Duodenal mucosa (tissue), 2 donors: ENCODE data around the gene ANKIB1.

ENCODE experiments used
- H3K27ac ChIP-seq: one replicate; pipeline ENCODE4 v1.7.0; 2013; ENCODE audit warnings: low read depth, low read length
- H3K27me3 ChIP-seq, 2 donors: one replicate each; pipeline ENCODE4 v1.7.0; 2013; ENCODE audit warnings: low read length in 2 of 2, control low read depth in 1 of 2; ENCODE audit not compliant: insufficient read depth in 2 of 2, control insufficient read depth in 1 of 2
- H3K36me3 ChIP-seq, 2 donors: one replicate each; pipeline ENCODE4 v1.7.0; 2013; ENCODE audit warnings: low read length in 2 of 2, control low read depth in 1 of 2; ENCODE audit not compliant: insufficient read depth in 2 of 2, control insufficient read depth in 1 of 2
- H3K4me1 ChIP-seq, 2 donors: one replicate each; pipeline ENCODE4 v1.7.0; 2013; ENCODE audit warnings: low read length in 2 of 2, control low read depth in 1 of 2; ENCODE audit not compliant: insufficient read depth in 2 of 2, control insufficient read depth in 1 of 2
- H3K4me3 ChIP-seq, 2 donors: one replicate each; pipeline ENCODE4 v1.7.0; 2013; ENCODE audit warnings: low read length in 2 of 2, low read depth in 1 of 2
- H3K9ac ChIP-seq, 2 donors: one replicate each; pipeline ENCODE4 v1.7.0; 2013; ENCODE audit warnings: low read length in 2 of 2, low read depth in 1 of 2
- H3K9me3 ChIP-seq, 2 donors: one replicate each; pipeline ENCODE4 v1.7.0; 2013; ENCODE audit warnings: low read length in 2 of 2, control low read depth in 1 of 2; ENCODE audit not compliant: control insufficient read depth in 1 of 2

ANKIB1 gene

DNA sequence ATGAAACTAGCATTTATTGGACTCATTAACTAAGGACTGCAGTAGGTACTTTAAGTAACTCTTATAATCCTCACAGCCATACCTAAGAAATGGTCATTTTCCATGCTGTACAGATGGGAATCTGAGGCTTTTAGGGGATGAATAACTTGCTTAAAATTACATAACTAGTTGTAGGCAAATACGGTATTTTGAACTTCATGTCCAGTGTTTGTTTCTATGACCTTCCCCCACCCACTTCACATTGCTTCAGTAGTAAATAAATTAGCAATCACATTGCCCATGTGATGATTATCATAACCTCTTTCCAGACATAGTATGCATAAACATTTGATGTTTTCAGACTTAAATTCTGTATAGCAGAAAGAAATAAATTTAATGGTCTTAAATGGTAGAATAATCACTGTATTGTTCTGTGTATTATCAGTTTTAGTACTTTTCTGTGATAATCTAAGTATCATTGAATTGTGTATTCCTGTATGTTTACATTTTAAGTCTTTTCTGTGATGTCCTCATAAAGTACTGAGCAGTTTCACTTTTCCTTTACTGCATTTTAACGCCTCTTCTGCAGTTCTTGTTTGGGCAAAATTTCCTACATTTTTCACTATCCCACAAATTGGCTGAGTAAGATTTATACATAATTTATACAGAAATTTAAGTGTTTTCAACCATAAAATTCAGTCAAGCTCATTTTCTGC, 48.3 kb downstream of the ANKIB1 start:
- Histone ChIP-seq H3K9ac (no peak overlapping the region), H3K27ac (no peak overlapping the region), H3K4me3 (peak overlapping the region; percentile 0 to 26), H3K9me3 (no peaks in the 10 kb centered on the region), H3K4me1 (peaks cover 10 to 36% of the 10 kb centered on the region in 2 donors), H3K36me3 (no peaks in the 10 kb centered on the region), H3K27me3 (no peaks in the 10 kb centered on the region)

DNA sequence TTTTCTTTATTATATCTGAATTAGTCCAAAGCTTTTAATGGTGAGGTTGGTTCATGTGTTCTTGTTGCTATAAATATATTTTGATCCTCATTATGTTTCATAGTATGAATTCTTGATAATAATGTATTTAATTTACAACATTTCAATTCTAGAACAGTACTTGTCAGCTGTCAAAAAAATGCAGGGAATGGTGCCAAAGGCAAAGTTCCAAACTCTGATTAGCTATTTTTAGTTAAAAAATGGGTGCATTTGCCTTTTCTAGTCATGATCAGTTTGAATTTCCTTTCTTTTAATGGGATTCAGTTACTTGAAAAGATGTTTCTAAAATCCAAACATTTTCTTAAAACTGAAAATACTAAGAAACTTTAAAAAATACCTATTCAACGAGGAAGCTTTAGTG, 49.6 kb downstream of the ANKIB1 start:
- H3K9me3 ChIP-seq: no peaks in the 10 kb centered on the region
- H3K4me1 ChIP-seq: peaks cover 10 to 36% of the 10 kb centered on the region in 2 donors
- H3K36me3 ChIP-seq: no peaks in the 10 kb centered on the region
- no peak overlapping the region for H3K9ac ChIP-seq
- H3K27ac ChIP-seq: no peak overlapping the region
- no peaks in the 10 kb centered on the region for H3K27me3 ChIP-seq
- no peak overlapping the region for H3K4me3 ChIP-seq

DNA sequence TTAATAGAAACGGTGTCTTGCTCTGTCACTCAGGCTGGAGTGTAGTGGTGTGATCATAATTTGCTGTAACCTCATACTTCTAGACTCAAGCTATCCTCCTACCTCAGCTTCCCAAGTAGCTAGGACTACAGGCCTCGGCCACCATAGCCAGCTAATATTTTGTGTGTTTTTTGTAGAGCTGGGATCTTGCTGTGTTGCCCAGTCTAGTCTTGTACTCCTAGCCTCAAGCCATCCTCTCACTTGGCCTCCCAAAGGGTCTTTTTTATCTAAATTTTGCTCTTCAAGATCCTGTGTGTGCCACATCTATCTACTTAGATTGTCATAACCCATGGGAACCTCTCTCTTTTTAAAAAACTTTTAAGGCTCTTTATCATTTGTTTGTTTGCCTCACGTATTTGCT, 50.5 kb downstream of the ANKIB1 start:
- Histone ChIP-seq H3K4me3 (no peak overlapping the region), H3K27ac (no peak overlapping the region), H3K9ac (no peak overlapping the region), H3K9me3 (no peaks in the 10 kb centered on the region), H3K27me3 (no peaks in the 10 kb centered on the region), H3K4me1 (peaks cover 10 to 36% of the 10 kb centered on the region in 2 donors), H3K36me3 (no peaks in the 10 kb centered on the region)

DNA sequence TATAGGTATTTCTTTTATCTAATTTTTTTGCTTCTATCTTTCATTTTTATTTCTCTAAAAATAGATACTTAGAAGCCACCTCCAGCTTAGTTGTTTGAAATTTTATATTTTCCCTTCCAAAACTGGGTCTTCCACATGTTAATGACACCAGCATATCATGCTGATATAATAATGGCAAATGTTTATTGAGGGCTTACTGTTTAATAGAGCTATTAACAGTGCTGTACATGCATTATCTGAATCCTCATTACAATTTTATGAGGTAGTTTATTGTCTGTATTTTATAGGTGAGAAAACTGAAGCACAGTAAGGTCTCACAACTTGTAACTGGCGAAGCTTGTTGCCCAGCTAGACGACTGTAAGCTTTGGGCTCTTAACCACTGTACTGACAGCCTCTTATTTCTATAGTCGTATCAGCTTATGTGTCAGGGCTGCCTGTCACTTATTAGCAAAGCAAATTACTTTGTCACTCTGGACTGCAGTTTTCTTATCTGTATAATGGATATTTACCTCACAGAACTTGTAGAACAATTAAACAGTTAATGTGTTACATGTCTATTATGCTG, 51.2 kb downstream of the ANKIB1 start:
- Histone ChIP-seq H3K4me1 (peaks cover 10 to 36% of the 10 kb centered on the region in 2 donors), H3K9ac (no peak overlapping the region), H3K4me3 (no peak overlapping the region), H3K27me3 (no peaks in the 10 kb centered on the region), H3K36me3 (no peaks in the 10 kb centered on the region), H3K27ac (no peak overlapping the region), H3K9me3 (no peaks in the 10 kb centered on the region)

DNA sequence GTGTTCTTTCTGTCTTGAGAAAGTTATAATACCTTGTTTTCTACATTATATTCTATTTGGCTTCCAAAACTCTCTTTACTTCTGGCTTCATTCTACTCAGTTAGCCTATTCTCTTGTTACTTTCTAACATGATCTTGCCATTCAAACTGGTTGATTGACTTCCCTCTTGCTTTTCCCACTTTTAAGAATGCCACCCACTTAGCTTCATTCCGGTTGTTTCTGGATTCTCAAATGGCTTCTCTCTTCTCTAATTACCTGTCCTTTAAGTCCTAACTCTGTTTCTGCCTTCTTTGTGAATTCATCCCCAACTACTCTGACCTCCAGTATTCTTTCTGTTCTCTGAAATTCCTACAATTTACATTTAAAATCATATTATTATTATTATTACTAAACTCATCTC, 52.0 kb downstream of the ANKIB1 start:
- no peak overlapping the region for H3K27ac ChIP-seq

DNA sequence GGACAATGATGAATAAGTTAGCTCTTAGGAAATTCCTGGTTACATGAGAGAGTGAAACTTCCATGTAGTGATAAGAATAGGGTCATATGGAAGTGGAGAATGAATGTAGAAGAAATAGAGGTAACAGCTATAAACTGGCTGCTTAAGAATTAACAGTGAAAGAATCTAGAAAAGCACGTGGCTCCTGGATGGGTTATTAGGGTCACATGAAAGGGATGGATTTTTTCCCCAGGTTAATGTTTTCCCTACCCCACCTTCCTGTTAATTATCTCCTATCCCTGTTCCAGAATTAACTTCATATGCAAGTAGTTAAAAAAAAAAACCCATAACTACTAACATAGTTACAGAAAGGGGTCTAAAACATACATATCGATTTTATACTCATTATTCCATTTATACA, 58.0 kb downstream of the ANKIB1 start:
- H3K4me3 ChIP-seq: no peak overlapping the region
- no peak overlapping the region for H3K27ac ChIP-seq
- no peak overlapping the region for H3K9ac ChIP-seq
- H3K27me3 ChIP-seq: no peaks in the 10 kb centered on the region
- peaks cover 0 to 3% of the 10 kb centered on the region in 2 donors for H3K36me3 ChIP-seq
- no peaks in the 10 kb centered on the region for H3K9me3 ChIP-seq
- H3K4me1 ChIP-seq: no peaks in the 10 kb centered on the region

More for the DNA sequence above, 52.0 kb downstream of the ANKIB1 start:
- peaks cover 8 to 34% of the 10 kb centered on the region in 2 donors for H3K4me1 ChIP-seq
- peaks cover 0 to 3% of the 10 kb centered on the region in 2 donors for H3K36me3 ChIP-seq
- H3K4me3 ChIP-seq: no peak overlapping the region
- H3K9ac ChIP-seq: no peak overlapping the region
- no peaks in the 10 kb centered on the region for H3K9me3 ChIP-seq
- no peaks in the 10 kb centered on the region for H3K27me3 ChIP-seq

DNA sequence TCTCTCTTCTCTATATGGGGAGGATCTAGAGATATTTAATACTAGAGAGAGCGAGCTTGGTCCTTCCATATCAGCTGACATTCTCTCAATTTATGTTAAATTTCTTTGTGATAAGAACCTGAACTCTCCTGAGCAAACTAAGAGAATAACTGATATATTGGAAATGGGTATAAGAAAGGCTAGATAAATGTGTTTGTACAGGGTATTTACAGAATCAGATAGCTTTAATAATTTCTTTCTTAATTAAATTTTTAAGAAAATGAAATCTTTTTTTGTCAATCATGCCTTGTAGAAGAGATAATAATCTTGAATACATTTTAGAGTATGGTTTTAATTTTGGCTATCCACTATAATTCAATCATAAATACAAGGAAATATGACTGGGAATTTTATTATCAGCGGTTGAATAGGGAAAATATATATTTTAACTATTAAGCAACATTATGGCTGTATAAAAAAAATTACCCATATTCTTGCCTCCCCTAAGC, 58.7 kb downstream of the ANKIB1 start:
- no peak overlapping the region for H3K4me3 ChIP-seq
- H3K36me3 ChIP-seq: peaks cover 0 to 3% of the 10 kb centered on the region in 2 donors
- H3K4me1 ChIP-seq: no peaks in the 10 kb centered on the region
- H3K27ac ChIP-seq: no peak overlapping the region
- H3K27me3 ChIP-seq: no peaks in the 10 kb centered on the region
- no peaks in the 10 kb centered on the region for H3K9me3 ChIP-seq
- no peak overlapping the region for H3K9ac ChIP-seq

DNA sequence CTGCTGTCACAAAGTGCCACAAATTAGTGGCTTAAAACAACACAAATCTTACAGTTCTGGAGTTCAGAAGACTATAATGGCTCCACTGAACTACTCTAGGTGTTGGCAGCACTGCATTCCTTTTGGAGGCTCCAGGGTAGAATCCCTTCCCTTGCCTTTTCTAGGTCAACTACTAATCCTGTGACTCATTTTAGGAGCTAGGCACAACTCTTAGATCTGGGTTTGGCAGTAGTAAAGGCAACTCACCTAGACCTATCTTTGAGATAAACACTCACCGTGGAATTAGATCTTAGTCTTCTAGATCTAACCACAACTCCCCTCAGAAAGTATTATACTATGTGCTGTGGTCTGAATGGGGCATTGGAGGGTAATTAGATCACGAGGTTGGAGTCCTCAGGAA, 60.4 kb downstream of the ANKIB1 start:
- peaks cover 0 to 3% of the 10 kb centered on the region in 2 donors for H3K36me3 ChIP-seq
- H3K27me3 ChIP-seq: no peaks in the 10 kb centered on the region
- H3K4me3 ChIP-seq: no peak overlapping the region
- H3K9ac ChIP-seq: no peak overlapping the region
- no peak overlapping the region for H3K27ac ChIP-seq
- H3K9me3 ChIP-seq: no peaks in the 10 kb centered on the region
- no peaks in the 10 kb centered on the region for H3K4me1 ChIP-seq

DNA sequence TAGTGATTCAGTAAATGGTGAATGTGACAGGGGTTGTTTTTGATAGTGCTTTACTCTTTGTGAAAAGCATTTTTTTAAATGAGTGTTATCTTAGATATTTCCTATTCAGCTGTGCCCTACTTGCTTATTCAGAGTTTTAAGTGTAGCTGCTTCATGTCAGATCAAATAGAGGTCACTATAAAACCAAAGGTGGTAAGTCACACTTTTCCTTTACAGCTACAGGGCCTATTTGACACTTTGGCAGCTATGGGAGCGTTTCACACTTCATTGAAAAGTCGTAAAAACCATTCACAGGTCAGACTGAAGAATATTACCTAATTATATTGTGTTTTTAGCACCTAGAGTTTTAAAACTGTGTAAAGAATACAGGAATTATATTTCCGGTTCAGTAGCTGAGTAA, 67.3 kb downstream of the ANKIB1 start:
- Histone ChIP-seq H3K27me3 (no peaks in the 10 kb centered on the region), H3K9ac (no peak overlapping the region), H3K4me1 (no peaks in the 10 kb centered on the region)

DNA sequence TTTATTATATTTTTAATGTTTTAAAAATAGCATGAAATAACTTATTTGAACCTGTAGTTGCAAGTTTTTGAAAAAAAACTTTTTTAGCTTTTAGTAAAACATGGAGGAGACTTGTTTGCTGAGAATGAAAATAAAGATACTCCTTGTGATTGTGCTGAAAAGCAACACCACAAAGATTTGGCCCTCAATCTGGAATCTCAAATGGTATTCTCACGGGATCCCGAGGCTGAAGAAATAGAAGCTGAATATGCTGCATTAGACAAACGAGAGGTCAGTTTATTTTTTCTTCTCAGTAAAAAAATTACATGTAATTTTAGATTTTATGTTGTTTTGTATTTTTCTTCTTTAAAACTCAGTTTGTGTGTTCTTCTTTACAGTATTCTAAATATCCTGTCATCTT, 73.5 kb downstream of the ANKIB1 start:
- H3K4me1 ChIP-seq: no peaks in the 10 kb centered on the region
- H3K9ac ChIP-seq: no peak overlapping the region
- peaks cover 0 to 7% of the 10 kb centered on the region in 2 donors for H3K36me3 ChIP-seq
- H3K4me3 ChIP-seq: no peak overlapping the region
- no peaks in the 10 kb centered on the region for H3K27me3 ChIP-seq
- no peaks in the 10 kb centered on the region for H3K9me3 ChIP-seq
- H3K27ac ChIP-seq: no peak overlapping the region

More for the DNA sequence above, 67.3 kb downstream of the ANKIB1 start:
- Histone ChIP-seq H3K9me3 (no peaks in the 10 kb centered on the region), H3K4me3 (no peak overlapping the region), H3K36me3 (no peaks in the 10 kb centered on the region), H3K27ac (no peak overlapping the region)
